Measurements from ENCODE around the gene ARMC5. TPM values are rescaled to one million over a fixed set of nuclear protein-coding genes. Genes with fewer than 3 reads are reported as not detected.
"Not testable (repeated sequence)": the region's sequence is repeated elsewhere in the genome, so short reads cannot be mapped to it uniquely, and the experiment has no call there.

Gene ARMC5
- total RNA-seq, 1 experiment from 2014 or later = 10.1 TPM

GRCh38 chr16:31439519-31439918 is 19.8 kb upstream of the ARMC5 start:
- TF ChIP-seq CTCF (IDR thresholded peaks at IDR 0.05; ENCODE audit: unreplicated experiment) = no peak
- no peak for DNase-seq (ENCODE audit: unreplicated experiment)
- H3K27me3 Mint-ChIP-seq (ENCODE audit: insufficient read depth, unreplicated experiment) = no peaks in the 10 kb centered on the region
- intact Hi-C loops (cut with micrococcal nuclease) = no loop called here
- no peak overlapping the region for H3K27ac Mint-ChIP-seq (ENCODE audit: low read depth, unreplicated experiment)
- BruUV-seq (replicated peaks) = no TSS peak
- POLR2A ChIA-PET = interaction anchor here (2.4 kb wide), 1 partner anchor 259 kb away, joined by 9 read pairs; the partner anchor contains the start of gene FUS
- H3K4me1 Mint-ChIP-seq (ENCODE audit: insufficient read depth, unreplicated experiment) = peaks cover 12% of the 10 kb centered on the region
- no peak overlapping the region for H3K4me3 Mint-ChIP-seq (ENCODE audit: unreplicated experiment)
- H3K9me3 Mint-ChIP-seq (ENCODE audit: unreplicated experiment) = no peaks in the 10 kb centered on the region
- peaks cover 5% of the 10 kb centered on the region for H3K36me3 Mint-ChIP-seq (ENCODE audit: insufficient read depth, unreplicated experiment)
- CTCF ChIA-PET = interaction anchor here (0.9 to 7.0 kb wide), 3 partner anchors 19 to 485 kb away, joined by 3 to 65 read pairs (median 4); partner anchors contain the start of gene ARMC5

DNA sequence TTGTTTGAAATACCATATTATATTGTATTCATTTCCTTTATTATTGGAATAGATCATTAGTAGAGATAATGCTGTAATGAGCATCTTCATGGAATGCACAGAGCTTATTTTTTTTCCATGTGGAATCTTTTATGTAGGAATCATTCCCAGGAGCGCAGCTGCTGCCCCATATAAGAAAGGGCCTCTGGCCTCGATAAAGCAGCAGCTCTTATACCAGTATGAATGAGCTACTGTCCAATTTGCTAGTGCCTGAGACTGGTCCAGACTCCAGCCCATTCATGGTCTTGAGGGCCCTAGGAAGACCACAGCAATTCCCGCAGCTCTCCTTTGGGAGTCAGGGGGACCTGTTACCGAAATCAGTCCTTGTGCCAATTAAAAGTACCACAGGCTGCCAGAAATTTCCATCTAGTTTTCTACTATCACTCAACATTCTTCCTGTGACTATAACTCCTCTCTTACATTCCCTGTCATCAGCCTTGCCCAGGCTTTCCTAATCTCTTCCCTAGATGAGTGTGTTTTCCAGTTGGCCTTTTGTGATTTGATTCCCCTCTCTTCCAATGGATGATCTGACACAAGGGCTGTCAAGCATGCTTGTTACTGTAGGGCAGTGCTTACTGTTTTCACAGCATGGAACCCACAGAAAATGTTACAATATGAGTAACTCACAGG is 18.7 kb upstream of the ARMC5 start:
- H3K4me3 Mint-ChIP-seq (ENCODE audit: unreplicated experiment) = no peak overlapping the region
- ChIA-PET CTCF (interaction anchor here (0.6 to 7.0 kb wide), 5 partner anchors 11 to 385 kb away, joined by 3 to 65 read pairs (median 6); partner anchors contain the start of gene ARMC5), POLR2A (interaction anchor here (0.8 to 2.4 kb wide), 3 partner anchors 11 to 261 kb away, joined by 4 to 9 read pairs (median 5); partner anchors contain the start of gene FUS)
- peaks cover 12% of the 10 kb centered on the region for H3K4me1 Mint-ChIP-seq (ENCODE audit: insufficient read depth, unreplicated experiment)
- H3K9me3 Mint-ChIP-seq (ENCODE audit: unreplicated experiment) = no peaks in the 10 kb centered on the region
- BruUV-seq (replicated peaks) = no TSS peak
- H3K27me3 Mint-ChIP-seq (ENCODE audit: insufficient read depth, unreplicated experiment) = no peaks in the 10 kb centered on the region
- no peak for DNase-seq (ENCODE audit: unreplicated experiment)
- intact Hi-C loops (cut with micrococcal nuclease) = loop anchor here (5.0 kb wide), 1 partner anchor 258 kb away; the partner anchor contains the start of gene FUS
- no peak for TF ChIP-seq CTCF (IDR thresholded peaks at IDR 0.05; ENCODE audit: unreplicated experiment)
- no peak overlapping the region for H3K27ac Mint-ChIP-seq (ENCODE audit: low read depth, unreplicated experiment)
- H3K36me3 Mint-ChIP-seq (ENCODE audit: insufficient read depth, unreplicated experiment) = peaks cover 5% of the 10 kb centered on the region

- peaks cover 12% of the 10 kb centered on the region for H3K4me1 Mint-ChIP-seq (ENCODE audit: insufficient read depth, unreplicated experiment)
- TSS peak; percentile 23 for BruUV-seq (replicated peaks)
- CTCF ChIA-PET = interaction anchor here (0.6 to 7.0 kb wide), 20 partner anchors 11 to 488 kb away, joined by 3 to 65 read pairs (median 4); partner anchors contain the start of genes ARMC5 and HSD3B7
- intact Hi-C loops (cut with micrococcal nuclease) = loop anchor here (2.0 to 5.0 kb wide), 3 partner anchors 55 to 260 kb away; partner anchors contain the start of gene FUS
- DNase-seq (ENCODE audit: unreplicated experiment) = no peak
- no peaks in the 10 kb centered on the region for H3K9me3 Mint-ChIP-seq (ENCODE audit: unreplicated experiment)
- no peak overlapping the region for H3K27ac Mint-ChIP-seq (ENCODE audit: low read depth, unreplicated experiment)
- no peaks in the 10 kb centered on the region for H3K27me3 Mint-ChIP-seq (ENCODE audit: insufficient read depth, unreplicated experiment)
- no peak for TF ChIP-seq CTCF (IDR thresholded peaks at IDR 0.05; ENCODE audit: unreplicated experiment)
- peaks cover 5% of the 10 kb centered on the region for H3K36me3 Mint-ChIP-seq (ENCODE audit: insufficient read depth, unreplicated experiment)
- peak overlapping the region; percentile 87 for H3K4me3 Mint-ChIP-seq (ENCODE audit: unreplicated experiment)
- POLR2A ChIA-PET = interaction anchor here (1.0 to 4.7 kb wide), 4 partner anchors 11 to 262 kb away, joined by 4 to 30 read pairs (median 17); partner anchors contain the start of genes ARMC5 and FUS
Measured at GRCh38 chr16:31441956-31442355, 17.3 kb upstream of the ARMC5 start.

DNA sequence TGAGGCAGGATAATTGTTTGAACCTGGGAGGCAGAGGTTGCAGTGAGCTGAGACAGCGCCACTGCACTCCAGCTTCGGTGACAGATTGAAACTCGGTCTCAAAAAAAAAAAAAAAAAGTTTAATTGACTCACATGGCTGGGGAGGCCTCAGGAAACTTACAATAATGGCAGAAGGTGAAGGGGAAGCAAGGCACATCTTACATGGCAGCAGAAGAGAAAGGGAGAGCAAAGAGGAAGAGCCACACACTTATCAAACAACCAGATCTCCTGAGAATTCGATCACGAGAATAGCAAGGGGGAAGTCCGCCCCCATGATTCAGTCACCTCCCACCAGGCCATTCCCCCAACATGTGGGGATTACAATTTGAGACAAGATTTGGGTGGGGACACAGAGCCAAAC is 13.4 kb upstream of the ARMC5 start:
- DNase-seq (ENCODE audit: unreplicated experiment); H3K27me3 Mint-ChIP-seq (ENCODE audit: insufficient read depth, unreplicated experiment); H3K4me3 Mint-ChIP-seq (ENCODE audit: unreplicated experiment); intact Hi-C loops (cut with micrococcal nuclease); BruUV-seq (replicated peaks); H3K36me3 Mint-ChIP-seq (ENCODE audit: insufficient read depth, unreplicated experiment); H3K27ac Mint-ChIP-seq (ENCODE audit: low read depth, unreplicated experiment); H3K9me3 Mint-ChIP-seq (ENCODE audit: unreplicated experiment): not testable (repeated sequence)
- POLR2A ChIA-PET = interaction anchor here (1.4 to 4.7 kb wide), 3 partner anchors 9 to 372 kb away, joined by 3 to 30 read pairs (median 4); partner anchors contain the start of genes ARMC5, ZNF646 and ZNF668
- CTCF ChIA-PET = interaction anchor here (0.6 to 7.0 kb wide), 5 partner anchors 13 to 303 kb away, joined by 3 to 65 read pairs (median 5); partner anchors contain the start of gene ARMC5
- H3K4me1 Mint-ChIP-seq (ENCODE audit: insufficient read depth, unreplicated experiment) = peaks cover 12% of the 10 kb centered on the region
